Stimulated activated CD8-positive, alpha-beta memory T cell treated with anti-CD3 and anti-CD28 coated beads, Interleukin-15, amount 100 ng/mL, for 48 hours (primary cell): ENCODE results near the gene SMG6.

Experiments
- DNase-seq, 2 donors: peaks; one replicate each; pipeline ENCODE4 v3.0.0-alpha.2; 2020; ENCODE audit warnings: low read depth in 2 of 2

SMG6 gene

GRCh38 chr17:2060681-2061440 is 242.7 kb downstream of the SMG6 start:
- DNase-seq: no peak

GRCh38 chr17:2060385-2060658 is 243.3 kb downstream of the SMG6 start:
- no peak for DNase-seq

GRCh38 chr17:2059547-2060384 is 243.8 kb downstream of the SMG6 start:
- DNase-seq: no peak

- peak; percentile 55 to 56 for DNase-seq
Measured at GRCh38 chr17:2058586-2059546, 244.7 kb downstream of the SMG6 start.

- no peak for DNase-seq
Measured at GRCh38 chr17:2057760-2058585, 245.6 kb downstream of the SMG6 start.

- DNase-seq: no peak
Measured at GRCh38 chr17:2057175-2057759, 246.3 kb downstream of the SMG6 start.

- DNase-seq: no peak
Measured at GRCh38 chr17:2056206-2057174, 247.1 kb downstream of the SMG6 start.

- DNase-seq: no peak
Measured at GRCh38 chr17:2055292-2056205, 248.0 kb downstream of the SMG6 start.

- peak; percentile 73 to 74 for DNase-seq
Measured at GRCh38 chr17:2054512-2055291, 248.9 kb downstream of the SMG6 start, which contains the start of gene HIC1. Gene HIC1, plus strand, starts transcription at chr17:2055103. Its CDS starts 1,588 bp downstream, at chr17:2056691.

GRCh38 chr17:2054262-2054511 is 249.4 kb downstream of the SMG6 start:
- peak in 1 of 2 donors; percentile 55 for DNase-seq

- DNase-seq: peak; percentile 78
Measured at GRCh38 chr17:2053380-2054261, 250.0 kb downstream of the SMG6 start.

- no peak for DNase-seq
Measured at GRCh38 chr17:2051933-2052559, 251.5 kb downstream of the SMG6 start.

GRCh38 chr17:2051061-2051932 is 252.3 kb downstream of the SMG6 start:
- DNase-seq: no peak

GRCh38 chr17:2050300-2051060 is 253.1 kb downstream of the SMG6 start:
- peak in 1 of 2 donors; percentile 69 for DNase-seq
